ENCODE results near the gene UBE2N.

DNA sequence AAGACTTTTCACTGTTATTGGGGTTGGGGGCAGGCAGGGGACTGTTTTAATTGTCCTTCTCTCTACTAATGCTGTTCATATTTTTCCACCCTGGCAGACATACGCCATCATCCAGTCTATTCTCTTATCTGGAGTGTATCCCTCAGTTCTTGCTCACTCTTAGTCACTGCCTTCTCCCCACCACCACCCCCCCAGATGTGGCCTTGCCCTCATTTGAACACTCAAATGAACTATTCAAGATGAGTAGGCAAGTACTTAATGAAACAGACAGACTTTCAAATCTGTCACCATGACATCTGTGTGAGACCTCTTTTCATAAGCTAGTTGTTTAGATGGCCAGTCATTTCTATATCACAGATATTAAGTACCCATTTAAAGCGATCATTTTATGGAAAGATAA is 54.0 kb downstream of the UBE2N start:
- TF ChIP-seq, protein P1, sequence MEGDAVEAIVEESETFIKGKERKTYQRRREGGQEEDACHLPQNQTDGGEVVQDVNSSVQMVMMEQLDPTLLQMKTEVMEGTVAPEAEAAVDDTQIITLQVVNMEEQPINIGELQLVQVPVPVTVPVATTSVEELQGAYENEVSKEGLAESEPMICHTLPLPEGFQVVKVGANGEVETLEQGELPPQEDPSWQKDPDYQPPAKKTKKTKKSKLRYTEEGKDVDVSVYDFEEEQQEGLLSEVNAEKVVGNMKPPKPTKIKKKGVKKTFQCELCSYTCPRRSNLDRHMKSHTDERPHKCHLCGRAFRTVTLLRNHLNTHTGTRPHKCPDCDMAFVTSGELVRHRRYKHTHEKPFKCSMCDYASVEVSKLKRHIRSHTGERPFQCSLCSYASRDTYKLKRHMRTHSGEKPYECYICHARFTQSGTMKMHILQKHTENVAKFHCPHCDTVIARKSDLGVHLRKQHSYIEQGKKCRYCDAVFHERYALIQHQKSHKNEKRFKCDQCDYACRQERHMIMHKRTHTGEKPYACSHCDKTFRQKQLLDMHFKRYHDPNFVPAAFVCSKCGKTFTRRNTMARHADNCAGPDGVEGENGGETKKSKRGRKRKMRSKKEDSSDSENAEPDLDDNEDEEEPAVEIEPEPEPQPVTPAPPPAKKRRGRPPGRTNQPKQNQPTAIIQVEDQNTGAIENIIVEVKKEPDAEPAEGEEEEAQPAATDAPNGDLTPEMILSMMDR (IDR thresholded peaks at IDR 0.05; ENCODE audit: insufficient read depth, low read length), result no peak
- TF ChIP-seq, protein P2, sequence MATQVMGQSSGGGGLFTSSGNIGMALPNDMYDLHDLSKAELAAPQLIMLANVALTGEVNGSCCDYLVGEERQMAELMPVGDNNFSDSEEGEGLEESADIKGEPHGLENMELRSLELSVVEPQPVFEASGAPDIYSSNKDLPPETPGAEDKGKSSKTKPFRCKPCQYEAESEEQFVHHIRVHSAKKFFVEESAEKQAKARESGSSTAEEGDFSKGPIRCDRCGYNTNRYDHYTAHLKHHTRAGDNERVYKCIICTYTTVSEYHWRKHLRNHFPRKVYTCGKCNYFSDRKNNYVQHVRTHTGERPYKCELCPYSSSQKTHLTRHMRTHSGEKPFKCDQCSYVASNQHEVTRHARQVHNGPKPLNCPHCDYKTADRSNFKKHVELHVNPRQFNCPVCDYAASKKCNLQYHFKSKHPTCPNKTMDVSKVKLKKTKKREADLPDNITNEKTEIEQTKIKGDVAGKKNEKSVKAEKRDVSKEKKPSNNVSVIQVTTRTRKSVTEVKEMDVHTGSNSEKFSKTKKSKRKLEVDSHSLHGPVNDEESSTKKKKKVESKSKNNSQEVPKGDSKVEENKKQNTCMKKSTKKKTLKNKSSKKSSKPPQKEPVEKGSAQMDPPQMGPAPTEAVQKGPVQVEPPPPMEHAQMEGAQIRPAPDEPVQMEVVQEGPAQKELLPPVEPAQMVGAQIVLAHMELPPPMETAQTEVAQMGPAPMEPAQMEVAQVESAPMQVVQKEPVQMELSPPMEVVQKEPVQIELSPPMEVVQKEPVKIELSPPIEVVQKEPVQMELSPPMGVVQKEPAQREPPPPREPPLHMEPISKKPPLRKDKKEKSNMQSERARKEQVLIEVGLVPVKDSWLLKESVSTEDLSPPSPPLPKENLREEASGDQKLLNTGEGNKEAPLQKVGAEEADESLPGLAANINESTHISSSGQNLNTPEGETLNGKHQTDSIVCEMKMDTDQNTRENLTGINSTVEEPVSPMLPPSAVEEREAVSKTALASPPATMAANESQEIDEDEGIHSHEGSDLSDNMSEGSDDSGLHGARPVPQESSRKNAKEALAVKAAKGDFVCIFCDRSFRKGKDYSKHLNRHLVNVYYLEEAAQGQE (IDR thresholded peaks at IDR 0.05; ENCODE audit: insufficient replicate concordance, low read depth), result no peak
- TF ChIP-seq GABPA (IDR thresholded peaks at IDR 0.05; ENCODE audit: low read depth), result no peak
